Right lobe of liver (tissue), 4 donors: ENCODE results near the gene IL22RA1.

Source experiments
- CTCF ChIP-seq, 4 donors: fragments of 200-600 bp in 3 of 4; fragments of 450-650 bp in 1 of 4; IDR thresholded peaks; one replicate each; pipeline versions ENCODE4 v1.5.1 to v1.8.0; 2016 to 2022; ENCODE audit warnings: antibody characterized with exemption in 4 of 4, mild to moderate bottlenecking in 2 of 4
- POLR2A ChIP-seq: fragments of 450-650 bp; IDR thresholded peaks from one replicate; pipeline ENCODE4 v1.6.1; 2017; ENCODE audit warnings: antibody characterized with exemption, mild to moderate bottlenecking
- donor health status: DM: no; HTN: no; CAD: no.
- donor health status: DM: no; HTN: no; CAD: no.
- donor health status: DM: no; HTN: yes; CAD: no.

- TF ChIP-seq CTCF (IDR thresholded peaks at IDR 0.05), result no peak
- TF ChIP-seq POLR2A, result no peak
Observed at GRCh38 chr1:24141311-24141997, 1.5 kb downstream of the IL22RA1 start.
